Measurements from ENCODE around the gene PTH1R.

- TF ChIP-seq CTCF (IDR thresholded peaks at IDR 0.05) (no peak), POLR2A (IDR thresholded peaks at IDR 0.05) (no peak)
Observed at GRCh38 chr3:46950650-46951241, 73.2 kb downstream of the PTH1R start.
